ENCODE results near the gene SNRPD3. TPM values are rescaled to one million over a fixed set of nuclear protein-coding genes. Genes with fewer than 3 reads are reported as not detected.

SNRPD3 gene
- total RNA-seq (2022): 165 and 180 TPM in 2 replicates
- Bru-seq, nascent RNA: percentile 91 among the genes with signal in this experiment
- percentile 95 among the genes with signal in this experiment for BruChase-seq, experiment 1, labeled RNA remaining after a 6-hour chase
- BruChase-seq, experiment 2, labeled RNA remaining after a 2-hour chase: percentile 91 among the genes with signal in this experiment
- long read RNA-seq, transcript SNRPD3-201 (4 exons, 1,763 nt): major isoform, 278 of 307 reads
- long read RNA-seq, partial matches to known transcripts: 1 of 307 reads
- long read RNA-seq, other reads (novel, unspliced or antisense): 28 of 307 reads

GRCh38 chr22:24555165-24556039 lies at the start of gene SNRPD3:
Gene SNRPD3, plus strand, starts transcription at chr22:24555999. Its CDS starts 1,676 bp downstream, at chr22:24557675.
- TF ChIP-seq, protein P1, sequence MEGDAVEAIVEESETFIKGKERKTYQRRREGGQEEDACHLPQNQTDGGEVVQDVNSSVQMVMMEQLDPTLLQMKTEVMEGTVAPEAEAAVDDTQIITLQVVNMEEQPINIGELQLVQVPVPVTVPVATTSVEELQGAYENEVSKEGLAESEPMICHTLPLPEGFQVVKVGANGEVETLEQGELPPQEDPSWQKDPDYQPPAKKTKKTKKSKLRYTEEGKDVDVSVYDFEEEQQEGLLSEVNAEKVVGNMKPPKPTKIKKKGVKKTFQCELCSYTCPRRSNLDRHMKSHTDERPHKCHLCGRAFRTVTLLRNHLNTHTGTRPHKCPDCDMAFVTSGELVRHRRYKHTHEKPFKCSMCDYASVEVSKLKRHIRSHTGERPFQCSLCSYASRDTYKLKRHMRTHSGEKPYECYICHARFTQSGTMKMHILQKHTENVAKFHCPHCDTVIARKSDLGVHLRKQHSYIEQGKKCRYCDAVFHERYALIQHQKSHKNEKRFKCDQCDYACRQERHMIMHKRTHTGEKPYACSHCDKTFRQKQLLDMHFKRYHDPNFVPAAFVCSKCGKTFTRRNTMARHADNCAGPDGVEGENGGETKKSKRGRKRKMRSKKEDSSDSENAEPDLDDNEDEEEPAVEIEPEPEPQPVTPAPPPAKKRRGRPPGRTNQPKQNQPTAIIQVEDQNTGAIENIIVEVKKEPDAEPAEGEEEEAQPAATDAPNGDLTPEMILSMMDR (IDR thresholded peaks at IDR 0.05; ENCODE audit: unreplicated experiment): no peak
- Mint-ChIP-seq H3K36me3 (ENCODE audit: insufficient read depth, unreplicated experiment) (peaks cover 80% of the 10 kb centered on the region), H3K27ac (ENCODE audit: unreplicated experiment) (peak within 1 kb of the TSS; percentile 83), H3K4me1 (ENCODE audit: low read depth, unreplicated experiment) (peaks cover 51% of the 10 kb centered on the region), H3K9me3 (ENCODE audit: low read depth, unreplicated experiment) (no peaks in the 10 kb centered on the region), H3K4me3 (ENCODE audit: low read depth, unreplicated experiment) (peak within 1 kb of the TSS; percentile 97), H3K27me3 (ENCODE audit: unreplicated experiment) (no peaks in the 10 kb centered on the region)
- BruUV-seq (replicated peaks): no TSS peak
- peak; percentile 97 for DNase-seq
- CTCF ChIA-PET: interaction anchor here (0.5 to 1.0 kb wide), 13 partner anchors 33 to 399 kb away, joined by 3 to 6 read pairs (median 3); no protein-coding TSS in a partner anchor
- intact Hi-C loops (cut with micrococcal nuclease; ENCODE audit: unreplicated experiment): no loop called here

- BruUV-seq (replicated peaks): no TSS peak
- intact Hi-C loops (cut with micrococcal nuclease; ENCODE audit: unreplicated experiment): no loop called here
- DNase-seq: peak; percentile 13
These were observed 48.9 kb upstream of the SNRPD3 start for GRCh38 chr22:24506802-24507438.

GRCh38 chr22:24507716-24508115 lies 48.1 kb upstream of the SNRPD3 start:
- BruUV-seq (replicated peaks): no TSS peak
- intact Hi-C loops (cut with micrococcal nuclease; ENCODE audit: unreplicated experiment): no loop called here
- Mint-ChIP-seq H3K4me3 (ENCODE audit: low read depth, unreplicated experiment) (no peak overlapping the region), H3K36me3 (ENCODE audit: insufficient read depth, unreplicated experiment) (no peaks in the 10 kb centered on the region), H3K27ac (ENCODE audit: unreplicated experiment) (no peak overlapping the region), H3K27me3 (ENCODE audit: unreplicated experiment) (peaks cover 10% of the 10 kb centered on the region), H3K4me1 (ENCODE audit: low read depth, unreplicated experiment) (peaks cover 36% of the 10 kb centered on the region), H3K9me3 (ENCODE audit: low read depth, unreplicated experiment) (no peaks in the 10 kb centered on the region)
- CTCF ChIA-PET: interaction anchor here (1.5 kb wide), 1 partner anchor 86 kb away, joined by 6 read pairs; no protein-coding TSS in a partner anchor
- no peak for DNase-seq
- TF ChIP-seq, protein P1 (IDR thresholded peaks at IDR 0.05; ENCODE audit: unreplicated experiment): no peak

More at GRCh38 chr22:24506802-24507438, 48.9 kb upstream of the SNRPD3 start:
- TF ChIP-seq, protein P1 (IDR thresholded peaks at IDR 0.05; ENCODE audit: unreplicated experiment): no peak
- peaks cover 18% of the 10 kb centered on the region for H3K27me3 Mint-ChIP-seq (ENCODE audit: unreplicated experiment)
- peaks cover 3% of the 10 kb centered on the region for H3K36me3 Mint-ChIP-seq (ENCODE audit: insufficient read depth, unreplicated experiment)
- H3K4me1 Mint-ChIP-seq (ENCODE audit: low read depth, unreplicated experiment): peaks cover 41% of the 10 kb centered on the region
- H3K27ac Mint-ChIP-seq (ENCODE audit: unreplicated experiment): peak overlapping the region; percentile 3
- CTCF ChIA-PET: interaction anchor here (0.6 to 1.5 kb wide), 4 partner anchors 15 to 497 kb away, joined by 3 to 7 read pairs (median 4); no protein-coding TSS in a partner anchor
- no peaks in the 10 kb centered on the region for H3K9me3 Mint-ChIP-seq (ENCODE audit: low read depth, unreplicated experiment)
- H3K4me3 Mint-ChIP-seq (ENCODE audit: low read depth, unreplicated experiment): no peak overlapping the region

Data from Calu3 (cell line).